Neural cell (in vitro differentiated cells): ENCODE data around the gene COL15A1.

Source experiments
- EP300 ChIP-seq: fragments of 450-650 bp; conservative IDR thresholded peaks from 2 replicates; pipeline ENCODE4 v1.6.1; 2014; ENCODE audit warnings: antibody characterized with exemption, mild to moderate bottlenecking, moderate library complexity; ENCODE audit not compliant: poor library complexity, severe bottlenecking
- EZH2 ChIP-seq: fragments of 200-600, 300-800 bp; shearing (Covaris generic), sonication (generic); IDR thresholded peaks from 2 replicates; pipeline ENCODE4 v1.6.1; 2014; ENCODE audit warnings: antibody characterized with exemption, low read length, borderline replicate concordance, mild to moderate bottlenecking; ENCODE audit not compliant: insufficient read depth, poor library complexity, severe bottlenecking
- MXI1 ChIP-seq: fragments of 450-650 bp; conservative IDR thresholded peaks from 2 replicates; pipeline ENCODE4 v1.6.1; 2014; ENCODE audit warnings: antibody characterized with exemption, mild to moderate bottlenecking; ENCODE audit not compliant: poor library complexity, severe bottlenecking
- POLR2AphosphoS5 ChIP-seq: IDR thresholded peaks from 2 replicates; pipeline ENCODE4 v1.6.1; 2012
- RAD21 ChIP-seq: fragments of 450-650 bp; conservative IDR thresholded peaks from 2 replicates; pipeline ENCODE4 v1.6.1; 2014; ENCODE audit warnings: antibody characterized with exemption, mild to moderate bottlenecking, moderate library complexity
- REST ChIP-seq: IDR thresholded peaks from 2 replicates; pipeline ENCODE4 v1.6.1; 2012; ENCODE audit warnings: borderline replicate concordance
- SMC3 ChIP-seq: fragments of 450-650 bp; conservative IDR thresholded peaks from 2 replicates; pipeline ENCODE4 v1.6.1; 2014; ENCODE audit warnings: antibody characterized with exemption, mild to moderate bottlenecking, moderate library complexity; ENCODE audit not compliant: poor library complexity
- TAF1 ChIP-seq: IDR thresholded peaks from 2 replicates; pipeline ENCODE4 v1.6.1; 2012; ENCODE audit warnings: low read depth
- TF ChIP-seq, protein P1 (sequence below): fragments of 450-650 bp; IDR thresholded peaks from 2 replicates; pipeline ENCODE4 v1.5.1; 2014; ENCODE audit warnings: antibody characterized with exemption, mild to moderate bottlenecking, moderate library complexity; ENCODE audit not compliant: poor library complexity, severe bottlenecking

- TF ChIP-seq POLR2AphosphoS5 (no peak), EP300 (no peak), SMC3 (no peak), TAF1 (no peak), EZH2 (no peak), REST (no peak), RAD21 (no peak), MXI1 (no peak)
- TF ChIP-seq, protein P1, sequence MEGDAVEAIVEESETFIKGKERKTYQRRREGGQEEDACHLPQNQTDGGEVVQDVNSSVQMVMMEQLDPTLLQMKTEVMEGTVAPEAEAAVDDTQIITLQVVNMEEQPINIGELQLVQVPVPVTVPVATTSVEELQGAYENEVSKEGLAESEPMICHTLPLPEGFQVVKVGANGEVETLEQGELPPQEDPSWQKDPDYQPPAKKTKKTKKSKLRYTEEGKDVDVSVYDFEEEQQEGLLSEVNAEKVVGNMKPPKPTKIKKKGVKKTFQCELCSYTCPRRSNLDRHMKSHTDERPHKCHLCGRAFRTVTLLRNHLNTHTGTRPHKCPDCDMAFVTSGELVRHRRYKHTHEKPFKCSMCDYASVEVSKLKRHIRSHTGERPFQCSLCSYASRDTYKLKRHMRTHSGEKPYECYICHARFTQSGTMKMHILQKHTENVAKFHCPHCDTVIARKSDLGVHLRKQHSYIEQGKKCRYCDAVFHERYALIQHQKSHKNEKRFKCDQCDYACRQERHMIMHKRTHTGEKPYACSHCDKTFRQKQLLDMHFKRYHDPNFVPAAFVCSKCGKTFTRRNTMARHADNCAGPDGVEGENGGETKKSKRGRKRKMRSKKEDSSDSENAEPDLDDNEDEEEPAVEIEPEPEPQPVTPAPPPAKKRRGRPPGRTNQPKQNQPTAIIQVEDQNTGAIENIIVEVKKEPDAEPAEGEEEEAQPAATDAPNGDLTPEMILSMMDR, result no peak
These were observed 143.8 kb downstream of the COL15A1 start for GRCh38 chr9:99087462-99087861.
